Hepatocyte (in vitro differentiated cells): ENCODE measurements around the gene CCDC74A. TPM values are rescaled to one million over a fixed set of nuclear protein-coding genes. Genes with fewer than 3 reads are reported as not detected.
"Not testable (repeated sequence)": the region's sequence is repeated elsewhere in the genome, so short reads cannot be mapped to it uniquely, and the experiment has no call there.

ENCODE experiments used
- DNase-seq: peaks from one replicate; pipeline ENCODE4 v3.0.0-alpha.2; 2016; ENCODE audit warnings: low spot score
- H2AFZ ChIP-seq: fragments of 200-600 bp; sonication (generic); 2 replicates; pipeline ENCODE4 v1.6.0; 2016; ENCODE audit warnings: antibody characterized with exemption, mild to moderate bottlenecking
- H3K27ac ChIP-seq: fragments of 200-600 bp; sonication (generic); 2 replicates; pipeline ENCODE4 v1.5.1; 2016; ENCODE audit warnings: mild to moderate bottlenecking
- H3K27me3 ChIP-seq: fragments of 200-600 bp; sonication (generic); 2 replicates; pipeline ENCODE4 v1.6.1; 2016
- H3K36me3 ChIP-seq: fragments of 200-600 bp; sonication (generic); replicated peaks from 2 replicates; pipeline ENCODE4 v1.5.1; 2016; ENCODE audit warnings: low read depth; ENCODE audit not compliant: insufficient read depth
- H3K4me1 ChIP-seq: fragments of 200-600 bp; sonication (generic); 2 replicates; pipeline ENCODE4 v1.5.1; 2016; ENCODE audit warnings: mild to moderate bottlenecking, moderate library complexity; ENCODE audit not compliant: insufficient read depth
- H3K4me2 ChIP-seq: fragments of 200-600 bp; sonication (generic); 2 replicates; pipeline ENCODE4 v1.6.0; 2016
- H3K4me3 ChIP-seq: fragments of 200-600 bp; sonication (generic); 2 replicates; pipeline ENCODE4 v1.5.1; 2016; ENCODE audit warnings: mild to moderate bottlenecking
- H3K79me2 ChIP-seq: fragments of 200-600 bp; sonication (generic); 2 replicates; pipeline ENCODE4 v1.6.0; 2017; ENCODE audit warnings: mild to moderate bottlenecking
- H3K9me2 ChIP-seq: fragments of 200-600 bp; sonication (generic); replicated peaks from 2 replicates; pipeline ENCODE4 v1.6.0; 2017; ENCODE audit warnings: mild to moderate bottlenecking; ENCODE audit not compliant: insufficient read depth
- H3K9me3 ChIP-seq: fragments of 200-600 bp; sonication (generic); 2 replicates; pipeline ENCODE4 v1.5.1; 2016; ENCODE audit warnings: low read depth, mild to moderate bottlenecking
- H4K20me1 ChIP-seq: fragments of 200-600 bp; sonication (generic); 2 replicates; pipeline ENCODE4 v1.6.0; 2016; ENCODE audit warnings: mild to moderate bottlenecking; ENCODE audit not compliant: insufficient read depth, poor library complexity, severe bottlenecking
- WGBS: methylation state at CpG from one replicate; pipeline ENCODE4 v1.1.6; 2016; ENCODE audit warnings: low lambda C conversion rate; ENCODE audit errors: missing lambda C conversion rate; 5-methylcytosine and 5-hydroxymethylcytosine counted together
- polyA plus RNA-seq: library from polyadenylated mRNA; unstranded; fragments of >200 nt; fragmentation: Nextera tagmentation; extraction: Ambion mirVana; gene quantifications from 2 replicates; pipeline ENCODE4 v1.2.1, GENCODE V29; 2016
- total RNA-seq: library from RNA; depleted of rRNA; stranded (reverse); fragments of >200 nt; gene quantifications from 2 replicates; pipeline ENCODE4 v1.2.3, GENCODE V29; 2014

The CCDC74A gene
- total RNA-seq (9.4 and 10.6 TPM in 2 replicates), polyA plus RNA-seq (8.0 and 9.0 TPM in 2 replicates)

- not testable (repeated sequence) for H3K4me1 ChIP-seq, H3K79me2 ChIP-seq, H3K4me3 ChIP-seq, H3K36me3 ChIP-seq, H3K27me3 ChIP-seq, H4K20me1 ChIP-seq, H3K9me2 ChIP-seq, H3K9me3 ChIP-seq
- Histone ChIP-seq H3K27ac (peak within 1 kb of the TSS; percentile 34), H3K4me2 (peak within 1 kb of the TSS; percentile 72), H2AFZ (peak within 1 kb of the TSS; percentile 32)
- peak; percentile 78 for DNase-seq
- 36% methylated on average over 39 of the region's 47 CpGs for WGBS
These were observed at the start of gene CCDC74A for GRCh38 chr2:131527131-131528001. TSS of gene CCDC74A (plus strand) at chr2:131527888. CDS start at chr2:131527971, 83 bp downstream.

- H3K36me3 ChIP-seq, H3K27ac ChIP-seq, H3K9me3 ChIP-seq, H3K27me3 ChIP-seq, H2AFZ ChIP-seq, H4K20me1 ChIP-seq, H3K4me2 ChIP-seq, H3K9me2 ChIP-seq, H3K79me2 ChIP-seq, H3K4me3 ChIP-seq, DNase-seq, H3K4me1 ChIP-seq: not testable (repeated sequence)
- WGBS, result 94% methylated on average over 15 of the region's 18 CpGs
These were observed 49.4 kb upstream of the CCDC74A start for GRCh38 chr2:131478074-131478849.

- H3K4me3 ChIP-seq, H3K9me3 ChIP-seq, H3K79me2 ChIP-seq, H3K9me2 ChIP-seq, H3K4me2 ChIP-seq, H3K27me3 ChIP-seq, H3K4me1 ChIP-seq, H2AFZ ChIP-seq, H4K20me1 ChIP-seq, DNase-seq, H3K36me3 ChIP-seq: not testable (repeated sequence)
- H3K27ac ChIP-seq, result peak overlapping the region; percentile 12
- WGBS, result 93% methylated on average over 9 of the region's 9 CpGs
These were observed 48.7 kb upstream of the CCDC74A start for GRCh38 chr2:131478850-131479461.

GRCh38 chr2:131480351-131480750 lies 47.3 kb upstream of the CCDC74A start:
- 97% methylated on average over 18 of the region's 20 CpGs for WGBS
- not testable (repeated sequence) for H3K27me3 ChIP-seq, H2AFZ ChIP-seq, H3K27ac ChIP-seq, H3K9me3 ChIP-seq, H3K36me3 ChIP-seq, H3K4me1 ChIP-seq, H3K4me2 ChIP-seq, H3K9me2 ChIP-seq, H3K4me3 ChIP-seq, H3K79me2 ChIP-seq, DNase-seq, H4K20me1 ChIP-seq

GRCh38 chr2:131482506-131483155 lies 45.1 kb upstream of the CCDC74A start:
- H3K36me3 ChIP-seq, H3K79me2 ChIP-seq, DNase-seq, H3K4me3 ChIP-seq, H3K4me2 ChIP-seq, H3K4me1 ChIP-seq, H3K27me3 ChIP-seq, H2AFZ ChIP-seq, H3K9me2 ChIP-seq, H4K20me1 ChIP-seq, H3K27ac ChIP-seq, H3K9me3 ChIP-seq: not testable (repeated sequence)
- WGBS, result 97% methylated on average over 18 of the region's 19 CpGs

- H3K9me3 ChIP-seq, result not testable (repeated sequence)
- WGBS, result 99% methylated on average over 24 of the region's 24 CpGs
These were observed 43.5 kb upstream of the CCDC74A start for GRCh38 chr2:131483981-131484820.

GRCh38 chr2:131484906-131485460 lies 42.7 kb upstream of the CCDC74A start:
- not testable (repeated sequence) for H3K36me3 ChIP-seq, H3K9me2 ChIP-seq, H3K4me1 ChIP-seq, H3K27ac ChIP-seq, H2AFZ ChIP-seq, DNase-seq, H4K20me1 ChIP-seq, H3K9me3 ChIP-seq, H3K4me3 ChIP-seq, H3K27me3 ChIP-seq, H3K79me2 ChIP-seq, H3K4me2 ChIP-seq
- WGBS, result 96% methylated on average over 11 of the region's 11 CpGs

More at GRCh38 chr2:131483981-131484820, 43.5 kb upstream of the CCDC74A start:
- not testable (repeated sequence) for H3K79me2 ChIP-seq, H4K20me1 ChIP-seq, H3K4me2 ChIP-seq, H3K4me1 ChIP-seq, H2AFZ ChIP-seq, DNase-seq, H3K36me3 ChIP-seq, H3K9me2 ChIP-seq, H3K4me3 ChIP-seq, H3K27me3 ChIP-seq, H3K27ac ChIP-seq
